Fibroblast of lung (primary cell): Measurements from ENCODE around the gene RAPGEF6.

ENCODE experiments used
- CTCF ChIP-seq, 2 donors: IDR thresholded peaks in 1 of 2; conservative IDR thresholded peaks in 1 of 2; 1 replicate in 1 of 2; 2 replicates in 1 of 2; pipeline ENCODE4 v1.5.1; 2011 to 2012; ENCODE audit warnings: low read length in 2 of 2, control low read depth in 1 of 2, inconsistent platforms in 1 of 2, low read depth in 1 of 2, mild to moderate bottlenecking in 1 of 2
- EZH2 ChIP-seq: IDR thresholded peaks from 2 replicates; pipeline ENCODE4 v1.5.1; 2012; ENCODE audit warnings: low read length, control low read depth, mild to moderate bottlenecking; ENCODE audit errors: missing control alignments

DNA sequence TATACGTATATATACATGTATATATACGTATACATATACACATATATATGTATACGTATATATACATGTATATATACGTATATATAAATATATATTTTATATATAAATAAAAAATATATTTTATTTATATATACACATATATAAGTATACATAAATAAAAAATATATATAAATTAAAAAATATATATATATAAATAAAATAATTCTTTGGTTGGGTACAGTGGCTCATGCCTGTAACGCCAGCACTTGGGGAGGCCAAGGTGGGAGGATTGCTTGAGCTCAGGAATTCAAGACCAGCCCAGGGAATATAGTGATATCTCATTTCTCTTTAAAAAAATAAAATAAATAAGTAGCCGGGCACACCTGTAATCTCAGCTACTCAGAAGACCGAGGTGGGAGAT lies 216.2 kb downstream of the RAPGEF6 start:
- no peak for TF ChIP-seq CTCF (conservative IDR thresholded peaks at IDR 0.05 in 1 of 2, IDR thresholded peaks at IDR 0.05 in 1 of 2; ENCODE audit: low read depth in 1 of 2, low read length in 2 of 2)
- no peak for TF ChIP-seq EZH2
